ENCODE results near the gene GPR32.

GPR32 gene

GRCh38 chr19:50724522-50725217, 45.6 kb upstream of the GPR32 start (continued):
- peak; percentile 56 for TF ChIP-seq PRDM10 (tag by site-specific recombination; IDR thresholded peaks at IDR 0.05)
- TF ChIP-seq ZBTB11 (tag by site-specific recombination; conservative IDR thresholded peaks at IDR 0.05; ENCODE audit: low read depth): 0 out of 2 replicates have a peak, but pooled peaks have one; percentile 16
- TF ChIP-seq ZNF571 (tag by site-specific recombination; IDR thresholded peaks at IDR 0.05): no peak
- no peak for TF ChIP-seq ZSCAN18 (tag by site-specific recombination; IDR thresholded peaks at IDR 0.05)
- no peak for TF ChIP-seq PRDM4 (tag by site-specific recombination; IDR thresholded peaks at IDR 0.05)
- TF ChIP-seq ZNF792 (tag by site-specific recombination; IDR thresholded peaks at IDR 0.05): peak; percentile 68; the same call in 1 of the 2 replicates
- TF ChIP-seq ZNF433 (tag by site-specific recombination; IDR thresholded peaks at IDR 0.05; ENCODE audit: low read depth): no peak
- TF ChIP-seq ZBTB7A (tag by site-specific recombination; IDR thresholded peaks at IDR 0.05; ENCODE audit: low read depth): no peak
- peak; percentile 95 for TF ChIP-seq SP2 (tag by site-specific recombination; IDR thresholded peaks at IDR 0.05)
- TF ChIP-seq ZNF610 (tag by site-specific recombination; IDR thresholded peaks at IDR 0.05; ENCODE audit: borderline replicate concordance): 0 out of 2 replicates have a peak, but pooled peaks have one; percentile 49
- no peak for TF ChIP-seq ELK4 (IDR thresholded peaks at IDR 0.05; ENCODE audit: borderline replicate concordance, low read depth, low read length)
- no peak for TF ChIP-seq ZNF18 (tag by site-specific recombination; IDR thresholded peaks at IDR 0.05)
- TF ChIP-seq ZNF311 (tag by site-specific recombination; IDR thresholded peaks at IDR 0.05; ENCODE audit: borderline replicate concordance): no peak
- TF ChIP-seq ZNF121 (tag by site-specific recombination; IDR thresholded peaks at IDR 0.05): no peak
- TF ChIP-seq ZNF701 (tag by site-specific recombination; IDR thresholded peaks at IDR 0.05): no peak
- peak; percentile 91 for TF ChIP-seq PATZ1 (tag by site-specific recombination; IDR thresholded peaks at IDR 0.05)
- TF ChIP-seq ZNF112 (tag by site-specific recombination; IDR thresholded peaks at IDR 0.05): no peak
- peak; percentile 29; the same call in 1 of the 2 replicates for TF ChIP-seq ZEB2 (tag by site-specific recombination; IDR thresholded peaks at IDR 0.05)
- TF ChIP-seq ATF2 (tag by site-specific recombination; IDR thresholded peaks at IDR 0.05; ENCODE audit: low read depth): no peak
- TF ChIP-seq ZNF658 (tag by site-specific recombination; IDR thresholded peaks at IDR 0.05): no peak
